ENCODE results near the gene CCDC107. TPM values are rescaled to one million over a fixed set of nuclear protein-coding genes. Genes with fewer than 3 reads are reported as not detected.
"Not testable (repeated sequence)": the region's sequence is repeated elsewhere in the genome, so short reads cannot be mapped to it uniquely, and the experiment has no call there.

The CCDC107 gene, protein sequence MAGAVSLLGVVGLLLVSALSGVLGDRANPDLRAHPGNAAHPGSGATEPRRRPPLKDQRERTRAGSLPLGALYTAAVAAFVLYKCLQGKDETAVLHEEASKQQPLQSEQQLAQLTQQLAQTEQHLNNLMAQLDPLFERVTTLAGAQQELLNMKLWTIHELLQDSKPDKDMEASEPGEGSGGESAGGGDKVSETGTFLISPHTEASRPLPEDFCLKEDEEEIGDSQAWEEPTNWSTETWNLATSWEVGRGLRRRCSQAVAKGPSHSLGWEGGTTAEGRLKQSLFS
- 100 to 1,000 TPM in 2 of 4 donors, 10 to 100 TPM in 2; 68.4 to 117 (median 104) TPM for total RNA-seq

DNA sequence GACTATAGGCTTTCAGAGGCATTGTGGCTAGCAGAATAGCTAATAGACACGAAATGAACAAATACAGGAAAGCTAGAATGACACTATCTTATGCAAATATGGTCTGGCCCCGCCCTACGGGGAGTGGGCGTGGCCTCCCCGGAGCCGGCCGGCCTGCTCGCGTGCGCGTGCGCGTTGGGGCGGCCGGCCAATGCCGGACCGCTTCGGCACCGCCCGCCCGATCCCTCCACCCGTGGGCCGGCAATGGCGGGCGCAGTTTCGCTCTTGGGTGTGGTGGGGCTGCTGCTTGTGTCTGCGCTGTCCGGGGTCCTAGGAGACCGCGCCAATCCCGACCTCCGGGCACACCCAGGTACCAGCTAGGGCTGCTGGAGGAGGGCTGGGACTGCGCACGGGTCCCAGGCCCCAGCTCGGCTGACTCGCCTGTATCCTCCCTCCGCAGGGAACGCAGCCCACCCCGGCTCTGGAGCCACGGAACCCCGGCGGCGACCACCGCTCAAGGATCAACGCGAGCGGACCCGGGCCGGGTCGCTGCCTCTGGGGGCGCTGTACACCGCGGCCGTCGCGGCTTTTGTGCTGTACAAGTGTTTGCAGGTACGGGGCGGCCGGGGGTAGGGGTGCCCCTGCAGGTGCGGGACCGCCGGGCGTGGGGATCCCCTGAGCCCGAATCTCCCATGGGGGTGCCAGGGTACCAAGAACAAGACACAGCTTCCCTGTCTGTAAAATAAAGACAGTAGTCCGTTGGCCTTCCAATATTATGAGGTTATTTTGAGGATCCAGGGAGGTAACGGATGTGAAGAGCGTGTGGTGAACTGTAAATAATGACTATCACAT lies at the start of gene CCDC107:
Gene CCDC107, plus strand, starts transcription at position 156 of the 831 bp plus-strand sequence. Its CDS starts 88 bp downstream, at position 244.
- no peak for DNase-seq (ENCODE audit: extremely low spot score)
- peak within 1 kb of the TSS; percentile 68 to 97 (median 82) for H3K4me3 ChIP-seq
- no peaks in the 10 kb centered on the region for H3K9me3 ChIP-seq
- TF ChIP-seq POLR2A (IDR thresholded peaks at IDR 0.05; ENCODE audit: low read depth) (peak; percentile 95), POLR2AphosphoS5 (IDR thresholded peaks at IDR 0.05) (peak in 1 of 2 donors; percentile 79), EP300 (IDR thresholded peaks at IDR 0.05) (no peak)
- TF ChIP-seq, protein P1, sequence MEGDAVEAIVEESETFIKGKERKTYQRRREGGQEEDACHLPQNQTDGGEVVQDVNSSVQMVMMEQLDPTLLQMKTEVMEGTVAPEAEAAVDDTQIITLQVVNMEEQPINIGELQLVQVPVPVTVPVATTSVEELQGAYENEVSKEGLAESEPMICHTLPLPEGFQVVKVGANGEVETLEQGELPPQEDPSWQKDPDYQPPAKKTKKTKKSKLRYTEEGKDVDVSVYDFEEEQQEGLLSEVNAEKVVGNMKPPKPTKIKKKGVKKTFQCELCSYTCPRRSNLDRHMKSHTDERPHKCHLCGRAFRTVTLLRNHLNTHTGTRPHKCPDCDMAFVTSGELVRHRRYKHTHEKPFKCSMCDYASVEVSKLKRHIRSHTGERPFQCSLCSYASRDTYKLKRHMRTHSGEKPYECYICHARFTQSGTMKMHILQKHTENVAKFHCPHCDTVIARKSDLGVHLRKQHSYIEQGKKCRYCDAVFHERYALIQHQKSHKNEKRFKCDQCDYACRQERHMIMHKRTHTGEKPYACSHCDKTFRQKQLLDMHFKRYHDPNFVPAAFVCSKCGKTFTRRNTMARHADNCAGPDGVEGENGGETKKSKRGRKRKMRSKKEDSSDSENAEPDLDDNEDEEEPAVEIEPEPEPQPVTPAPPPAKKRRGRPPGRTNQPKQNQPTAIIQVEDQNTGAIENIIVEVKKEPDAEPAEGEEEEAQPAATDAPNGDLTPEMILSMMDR (IDR thresholded peaks at IDR 0.05) = peak in 2 of 3 experiments; percentile 38 to 50
- H3K36me3 ChIP-seq = peaks cover 0 to 20% (median 9%) of the 10 kb centered on the region in 4 donors
- intact Hi-C loops (cut with DNase I) = loop anchor here (2.0 kb wide), 2 partner anchors 32 to 70 kb away; no protein-coding TSS in a partner anchor
- WGBS = 0% methylated on average over 9 of the region's 67 CpGs
- H3K4me1 ChIP-seq = peaks cover 43 to 61% (median 58%) of the 10 kb centered on the region in 4 donors
- peak within 1 kb of the TSS; percentile 95 to 99 (median 98) for H3K27ac ChIP-seq (replicated peaks in 1 of 4)
- H3K27me3 ChIP-seq = no peaks in the 10 kb centered on the region

DNA sequence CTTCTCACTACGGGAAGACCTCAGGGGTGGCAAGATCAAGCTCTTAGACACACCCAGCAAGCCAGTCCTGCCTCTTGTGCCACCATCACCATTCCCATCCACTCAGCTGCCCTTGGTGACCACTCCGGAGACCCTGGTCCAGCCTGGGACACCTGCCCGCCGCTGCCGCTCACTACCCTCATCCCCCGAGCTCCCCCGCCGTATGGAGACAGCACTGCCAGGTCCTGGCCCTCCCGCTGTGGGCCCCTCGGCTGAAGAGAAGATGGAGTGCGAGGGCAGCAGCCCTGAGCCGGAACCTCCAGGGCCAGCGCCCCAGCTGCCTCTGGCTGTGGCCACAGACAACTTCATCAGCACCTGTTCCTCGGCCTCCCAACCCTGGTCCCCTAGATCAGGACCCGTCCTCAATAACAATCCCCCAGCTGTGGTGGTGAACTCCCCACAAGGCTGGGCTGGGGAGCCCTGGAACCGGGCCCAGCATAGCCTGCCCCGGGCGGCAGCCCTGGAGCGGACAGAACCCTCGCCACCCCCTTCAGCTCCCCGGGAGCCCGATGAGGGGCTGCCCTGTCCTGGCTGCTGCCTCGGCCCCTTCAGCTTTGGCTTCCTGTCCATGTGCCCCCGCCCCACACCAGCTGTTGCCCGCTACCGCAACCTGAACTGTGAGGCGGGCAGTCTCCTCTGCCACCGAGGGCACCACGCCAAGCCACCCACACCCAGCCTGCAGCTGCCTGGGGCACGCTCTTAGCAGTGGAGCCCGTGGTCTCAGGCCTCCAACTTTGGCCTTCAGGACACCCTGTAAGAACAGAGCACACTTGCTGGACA lies 48.9 kb upstream of the CCDC107 start:
- H3K27me3 ChIP-seq = no peaks in the 10 kb centered on the region
- intact Hi-C loops (cut with DNase I) = loop anchor here (5.0 kb wide), 1 partner anchor 128 kb away; no protein-coding TSS in a partner anchor
- H3K36me3 ChIP-seq = peaks cover 21 to 36% (median 33%) of the 10 kb centered on the region in 4 donors
- no peaks in the 10 kb centered on the region for H3K9me3 ChIP-seq
- WGBS = 89% methylated on average over 14 of the region's 31 CpGs
- DNase-seq (ENCODE audit: extremely low spot score) = no peak
- no peak overlapping the region for H3K27ac ChIP-seq (replicated peaks in 1 of 4)
- no peak overlapping the region for H3K4me3 ChIP-seq
- H3K4me1 ChIP-seq = peaks cover 15 to 30% (median 22%) of the 10 kb centered on the region in 4 donors
- TF ChIP-seq EP300 (IDR thresholded peaks at IDR 0.05) (no peak), POLR2A (IDR thresholded peaks at IDR 0.05; ENCODE audit: low read depth) (no peak), POLR2AphosphoS5 (IDR thresholded peaks at IDR 0.05) (no peak)
- TF ChIP-seq, protein P1 (IDR thresholded peaks at IDR 0.05) = no peak

DNA sequence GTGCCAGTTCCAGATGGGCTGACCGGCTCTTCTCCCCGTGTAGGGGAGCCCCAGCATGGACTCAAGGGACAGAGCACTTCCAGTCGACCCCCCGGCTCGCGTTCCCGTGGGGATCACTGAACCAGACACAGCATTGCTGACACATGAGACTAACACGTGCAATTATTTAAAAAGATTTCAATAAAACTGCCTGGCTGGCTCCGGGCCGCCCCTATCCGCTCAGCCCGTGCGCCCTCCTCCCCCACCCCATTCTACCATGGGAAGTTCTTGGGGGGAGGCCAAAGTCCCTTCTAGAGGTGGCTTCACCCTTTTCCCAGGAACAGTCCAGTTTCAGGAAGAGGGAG lies 48.3 kb upstream of the CCDC107 start:
- TF ChIP-seq POLR2A (IDR thresholded peaks at IDR 0.05; ENCODE audit: low read depth) (no peak), POLR2AphosphoS5 (IDR thresholded peaks at IDR 0.05) (no peak), EP300 (IDR thresholded peaks at IDR 0.05) (no peak)
- TF ChIP-seq, protein P1 (IDR thresholded peaks at IDR 0.05) = no peak
- Histone ChIP-seq H3K27me3 (no peaks in the 10 kb centered on the region), H3K4me1 (peaks cover 12 to 26% (median 18%) of the 10 kb centered on the region in 4 donors), H3K9me3 (no peaks in the 10 kb centered on the region), H3K27ac (replicated peaks in 1 of 4) (no peak overlapping the region), H3K4me3 (no peak overlapping the region), H3K36me3 (peaks cover 21 to 36% (median 33%) of the 10 kb centered on the region in 4 donors)
- 87% methylated on average over 12 of the region's 13 CpGs for WGBS
- no peak for DNase-seq (ENCODE audit: extremely low spot score)
- intact Hi-C loops (cut with DNase I) = loop anchor here (5.0 kb wide), 1 partner anchor 128 kb away; no protein-coding TSS in a partner anchor

DNA sequence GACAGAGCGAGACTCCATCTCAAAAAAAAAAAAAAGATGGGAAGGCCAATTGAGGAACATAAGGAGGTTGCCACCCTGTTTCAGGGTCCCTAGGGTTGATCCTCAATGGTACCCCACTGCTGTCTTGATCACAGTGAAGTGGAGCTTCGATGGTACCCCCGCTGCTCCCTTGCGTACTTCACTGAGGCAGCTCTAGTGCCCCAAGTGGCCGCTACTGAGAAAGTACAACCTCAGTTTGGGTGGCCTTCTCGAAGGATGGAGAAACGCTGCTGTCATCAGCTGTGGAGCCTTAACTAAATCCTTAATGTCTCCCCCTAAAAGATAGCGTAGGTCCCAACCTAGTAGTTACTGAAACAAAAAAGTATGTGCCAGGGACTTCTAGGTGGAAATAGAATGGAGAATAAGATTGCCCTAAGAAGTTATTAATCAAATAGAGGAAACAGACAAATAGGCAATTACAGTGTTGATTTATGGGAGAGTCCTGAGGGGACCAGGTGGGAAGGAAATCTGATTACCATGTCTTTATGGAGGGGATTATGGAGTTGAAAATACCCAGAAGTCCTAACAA lies 46.8 kb upstream of the CCDC107 start:
- no peak overlapping the region for H3K27ac ChIP-seq (replicated peaks in 1 of 4)
- no peak for DNase-seq (ENCODE audit: extremely low spot score)
- intact Hi-C loops (cut with DNase I) = no loop called here
- peaks cover 7 to 19% (median 10%) of the 10 kb centered on the region in 4 donors for H3K4me1 ChIP-seq
- H3K9me3 ChIP-seq = no peaks in the 10 kb centered on the region
- WGBS = 17% methylated on average over 8 of the region's 8 CpGs
- H3K4me3 ChIP-seq = no peak overlapping the region
- H3K36me3 ChIP-seq = peaks cover 21 to 36% (median 33%) of the 10 kb centered on the region in 4 donors
- H3K27me3 ChIP-seq = no peaks in the 10 kb centered on the region
- TF ChIP-seq POLR2AphosphoS5 (IDR thresholded peaks at IDR 0.05) = no peak
- TF ChIP-seq, protein P1 (IDR thresholded peaks at IDR 0.05) = peak; percentile 49 to 76 (median 58)

DNA sequence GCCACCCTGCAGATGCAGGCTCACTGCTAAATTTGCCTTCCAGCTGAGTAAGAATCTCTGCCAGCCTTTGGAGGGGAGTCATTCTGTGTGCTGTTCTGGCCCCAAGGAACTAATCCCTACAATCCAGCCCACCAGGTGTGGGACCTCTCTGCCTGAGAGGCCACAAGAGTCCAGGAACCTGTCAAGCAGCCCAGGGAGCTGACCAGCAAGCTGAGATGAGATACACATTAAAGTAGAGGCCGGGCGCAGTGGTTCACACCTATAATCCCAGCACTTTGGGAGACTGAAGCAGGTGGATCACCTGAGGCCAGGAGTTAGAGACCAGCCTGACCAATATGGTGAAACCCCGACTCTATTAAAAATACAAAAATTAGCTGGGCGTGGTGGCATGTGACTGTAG lies 46.0 kb upstream of the CCDC107 start:
- DNase-seq (ENCODE audit: extremely low spot score); H3K4me3 ChIP-seq; H3K27ac ChIP-seq (replicated peaks in 1 of 4); H3K9me3 ChIP-seq; intact Hi-C loops (cut with DNase I); H3K27me3 ChIP-seq: not testable (repeated sequence)
- Histone ChIP-seq H3K36me3 (peaks cover 21 to 34% (median 33%) of the 10 kb centered on the region in 4 donors), H3K4me1 (peaks cover 0 to 19% (median 8%) of the 10 kb centered on the region in 4 donors)
- 91% methylated on average over 4 of the region's 4 CpGs for WGBS
